Measurements from ENCODE around the gene VPS39. TPM values are rescaled to one million over a fixed set of nuclear protein-coding genes. Genes with fewer than 3 reads are reported as not detected.

VPS39 gene
- total and polyA plus RNA-seq, 8 donors = 26.4 to 52.6 (median 32.7) TPM

GRCh38 chr15:42203891-42204290 lies 4.2 kb downstream of the VPS39 start:
- DNase-seq (no peak), FAIRE-seq (no peak), ATAC-seq (no peak)
- Histone ChIP-seq H3K36me3 (no peaks in the 10 kb centered on the region), H3K4me1 (peaks cover 8 to 13% (median 9%) of the 10 kb centered on the region in 3 donors), H3K27me3 (no peaks in the 10 kb centered on the region), H3K9me3 (no peaks in the 10 kb centered on the region), H3K4me3 (no peak overlapping the region), H3K27ac (no peak overlapping the region)
- 82 to 90% methylated on average over 3 of the region's 3 CpGs for whole genome bisulfite sequencing, 2 donors
- TF ChIP-seq, protein P1, sequence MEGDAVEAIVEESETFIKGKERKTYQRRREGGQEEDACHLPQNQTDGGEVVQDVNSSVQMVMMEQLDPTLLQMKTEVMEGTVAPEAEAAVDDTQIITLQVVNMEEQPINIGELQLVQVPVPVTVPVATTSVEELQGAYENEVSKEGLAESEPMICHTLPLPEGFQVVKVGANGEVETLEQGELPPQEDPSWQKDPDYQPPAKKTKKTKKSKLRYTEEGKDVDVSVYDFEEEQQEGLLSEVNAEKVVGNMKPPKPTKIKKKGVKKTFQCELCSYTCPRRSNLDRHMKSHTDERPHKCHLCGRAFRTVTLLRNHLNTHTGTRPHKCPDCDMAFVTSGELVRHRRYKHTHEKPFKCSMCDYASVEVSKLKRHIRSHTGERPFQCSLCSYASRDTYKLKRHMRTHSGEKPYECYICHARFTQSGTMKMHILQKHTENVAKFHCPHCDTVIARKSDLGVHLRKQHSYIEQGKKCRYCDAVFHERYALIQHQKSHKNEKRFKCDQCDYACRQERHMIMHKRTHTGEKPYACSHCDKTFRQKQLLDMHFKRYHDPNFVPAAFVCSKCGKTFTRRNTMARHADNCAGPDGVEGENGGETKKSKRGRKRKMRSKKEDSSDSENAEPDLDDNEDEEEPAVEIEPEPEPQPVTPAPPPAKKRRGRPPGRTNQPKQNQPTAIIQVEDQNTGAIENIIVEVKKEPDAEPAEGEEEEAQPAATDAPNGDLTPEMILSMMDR (IDR thresholded peaks at IDR 0.05) = no peak
- intact Hi-C loops (cut with DNase I) = no loop called here

DNA sequence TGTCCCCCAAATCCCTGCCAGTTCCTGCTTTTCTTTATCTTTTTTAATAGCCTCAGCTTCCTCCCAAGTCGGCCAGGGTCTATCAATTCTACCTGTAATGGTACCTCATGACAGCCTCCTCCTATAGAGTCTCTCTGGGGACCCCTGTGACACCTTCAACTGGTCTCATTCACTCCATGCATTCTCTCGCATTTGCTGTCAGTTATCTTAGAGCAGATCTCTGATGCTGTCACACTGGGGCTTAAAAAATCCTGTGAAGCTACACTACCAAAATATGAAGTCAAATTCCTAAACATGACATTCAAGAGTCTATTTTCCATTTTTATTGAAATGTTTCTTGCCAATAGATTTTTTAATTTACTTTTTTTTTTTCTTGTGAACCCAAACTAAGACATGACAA lies 5.5 kb downstream of the VPS39 start:
- no peaks in the 10 kb centered on the region for H3K9me3 ChIP-seq
- DNase-seq (no peak), FAIRE-seq (no peak), ATAC-seq (no peak)
- no peak overlapping the region for H3K27ac ChIP-seq
- peaks cover 8 to 13% (median 9%) of the 10 kb centered on the region in 3 donors for H3K4me1 ChIP-seq
- intact Hi-C loops (cut with DNase I) = no loop called here
- no peak overlapping the region for H3K4me3 ChIP-seq
- TF ChIP-seq, protein P1 (IDR thresholded peaks at IDR 0.05) = no peak
- 50 to 57% methylated on average over 2 of the region's 2 CpGs for WGBS, 2 donors
- no peaks in the 10 kb centered on the region for H3K36me3 ChIP-seq
- H3K27me3 ChIP-seq = no peaks in the 10 kb centered on the region

DNA sequence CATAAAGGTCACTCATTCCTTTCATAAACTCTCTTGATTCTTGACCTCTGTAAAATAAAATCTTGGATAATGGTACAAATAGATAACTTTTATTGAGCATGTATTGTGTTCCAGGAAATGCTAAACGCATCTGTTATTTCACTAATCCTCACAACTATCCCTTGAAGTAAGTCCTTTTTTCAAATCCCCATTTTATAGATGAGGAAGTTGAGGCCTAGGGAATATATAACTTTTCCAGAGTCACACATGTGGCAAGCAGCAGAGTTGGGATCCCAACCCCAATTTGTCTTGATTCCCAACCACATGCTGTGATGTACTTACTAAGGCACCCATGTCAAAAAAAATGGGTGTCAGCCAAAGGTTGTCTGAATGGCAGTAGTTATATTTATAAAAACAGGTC lies 6.3 kb downstream of the VPS39 start:
- intact Hi-C loops (cut with DNase I) = no loop called here
- no peak overlapping the region for H3K4me3 ChIP-seq
- no peaks in the 10 kb centered on the region for H3K27me3 ChIP-seq
- 96 to 100% methylated on average over 1 of the region's 1 CpG for WGBS, 2 donors
- H3K27ac ChIP-seq = no peak overlapping the region
- DNase-seq (no peak), ATAC-seq (no peak), FAIRE-seq (no peak)
- TF ChIP-seq, protein P1 (IDR thresholded peaks at IDR 0.05) = no peak
- no peaks in the 10 kb centered on the region for H3K36me3 ChIP-seq
- no peaks in the 10 kb centered on the region for H3K9me3 ChIP-seq
- H3K4me1 ChIP-seq = peaks cover 3 to 8% (median 6%) of the 10 kb centered on the region in 3 donors

GRCh38 chr15:42199126-42199525 lies 9.0 kb downstream of the VPS39 start:
- H3K4me1 ChIP-seq = peaks cover 0 to 4% (median 0%) of the 10 kb centered on the region in 3 donors
- no peak overlapping the region for H3K4me3 ChIP-seq
- ATAC-seq (no peak), DNase-seq (no peak), FAIRE-seq (no peak)
- no peaks in the 10 kb centered on the region for H3K36me3 ChIP-seq
- 92 to 96% methylated on average over 5 of the region's 5 CpGs for WGBS, 2 donors
- H3K27ac ChIP-seq = no peak overlapping the region
- no peaks in the 10 kb centered on the region for H3K9me3 ChIP-seq
- TF ChIP-seq, protein P1 (IDR thresholded peaks at IDR 0.05) = no peak
- no peaks in the 10 kb centered on the region for H3K27me3 ChIP-seq
- intact Hi-C loops (cut with DNase I) = no loop called here

DNA sequence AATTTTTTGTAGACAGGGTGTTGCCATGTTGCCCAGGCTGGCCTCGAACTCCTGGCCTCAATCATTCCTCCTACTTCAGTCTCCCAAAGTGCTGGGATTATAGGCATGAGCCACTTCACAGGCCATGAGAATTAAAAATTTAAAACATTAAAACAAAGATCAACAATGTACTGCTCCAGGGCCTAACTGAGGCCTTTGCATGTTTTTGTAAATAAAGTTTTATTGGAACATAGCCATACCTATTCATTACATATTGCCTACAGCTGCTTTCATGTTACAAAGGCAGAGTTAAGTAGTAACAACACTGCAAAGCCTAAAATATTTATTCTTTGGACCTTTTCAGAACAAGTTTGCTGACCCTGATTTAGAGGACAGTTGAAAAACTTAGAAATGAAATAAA lies 9.6 kb downstream of the VPS39 start:
- intact Hi-C loops (cut with DNase I) = no loop called here
- no peak for ATAC-seq
- Histone ChIP-seq H3K4me1 (peaks cover 0 to 4% (median 0%) of the 10 kb centered on the region in 3 donors), H3K36me3 (no peaks in the 10 kb centered on the region), H3K4me3 (no peak overlapping the region), H3K27ac (no peak overlapping the region), H3K9me3 (no peaks in the 10 kb centered on the region), H3K27me3 (no peaks in the 10 kb centered on the region)
- WGBS, 2 donors = 99 to 100% methylated on average over 1 of the region's 1 CpG
- no peak for DNase-seq
- no peak for FAIRE-seq
- TF ChIP-seq, protein P1 (IDR thresholded peaks at IDR 0.05) = no peak

Measured in pancreas (tissue), 10 donors.